ENCODE results near the gene STK17B. TPM values are rescaled to one million over a fixed set of nuclear protein-coding genes. Genes with fewer than 3 reads are reported as not detected.

Gene STK17B
- total RNA-seq, 2 donors from 2014 or later: 7.9 to 16.9 TPM

GRCh38 chr2:196163285-196163684 is 8.1 kb downstream of the STK17B start:
- peaks cover 3 to 4% of the 10 kb centered on the region in 2 donors for H3K36me3 ChIP-seq (replicated peaks in 1 of 2; ENCODE audit: insufficient read depth in 1 of 2, low read depth in 2 of 2)
- DNase-seq (no peak), ATAC-seq (no peak)
- WGBS, 2 donors: 82 to 85% methylated on average over 4 of the region's 4 CpGs
- intact Hi-C loops (cut with DNase I): no loop called here
- no peaks in the 10 kb centered on the region for H3K27me3 ChIP-seq
- H3K4me1 ChIP-seq: no peaks in the 10 kb centered on the region
- H3K4me3 ChIP-seq: no peak overlapping the region
- H3K9me3 ChIP-seq: no peaks in the 10 kb centered on the region
- no peak overlapping the region for H3K27ac ChIP-seq
- TF ChIP-seq CTCF (IDR thresholded peaks at IDR 0.05): no peak
- TF ChIP-seq POLR2A (IDR thresholded peaks at IDR 0.05): no peak

GRCh38 chr2:196162586-196163175 is 8.7 kb downstream of the STK17B start:
- no peak overlapping the region for H3K4me3 ChIP-seq
- no peaks in the 10 kb centered on the region for H3K9me3 ChIP-seq

GRCh38 chr2:196160946-196161345 is 10.4 kb downstream of the STK17B start:
- Histone ChIP-seq H3K9me3 (no peaks in the 10 kb centered on the region), H3K36me3 (replicated peaks in 1 of 2; ENCODE audit: insufficient read depth in 1 of 2, low read depth in 2 of 2) (peaks cover 3 to 4% of the 10 kb centered on the region in 2 donors), H3K27ac (no peak overlapping the region), H3K27me3 (no peaks in the 10 kb centered on the region), H3K4me3 (no peak overlapping the region), H3K4me1 (no peaks in the 10 kb centered on the region)
- TF ChIP-seq CTCF (IDR thresholded peaks at IDR 0.05): no peak
- no peak for TF ChIP-seq POLR2A (IDR thresholded peaks at IDR 0.05)
- ATAC-seq (no peak), DNase-seq (no peak)
- 77 to 80% methylated on average over 4 of the region's 4 CpGs for WGBS, 2 donors
- intact Hi-C loops (cut with DNase I): no loop called here

More at GRCh38 chr2:196162586-196163175, 8.7 kb downstream of the STK17B start:
- DNase-seq (no peak), ATAC-seq (no peak)
- Histone ChIP-seq H3K4me1 (no peaks in the 10 kb centered on the region), H3K36me3 (replicated peaks in 1 of 2; ENCODE audit: insufficient read depth in 1 of 2, low read depth in 2 of 2) (peaks cover 3 to 4% of the 10 kb centered on the region in 2 donors), H3K27me3 (no peaks in the 10 kb centered on the region), H3K27ac (no peak overlapping the region)
- intact Hi-C loops (cut with DNase I): no loop called here
- 87% methylated on average over 6 of the region's 6 CpGs for WGBS, 2 donors
- TF ChIP-seq CTCF (IDR thresholded peaks at IDR 0.05) (no peak), POLR2A (IDR thresholded peaks at IDR 0.05) (no peak)

- DNase-seq: peak in 1 of 4 donors; percentile 67
- Histone ChIP-seq H3K27ac (peak overlapping the region in 1 of 4 donors; percentile 41), H3K27me3 (no peaks in the 10 kb centered on the region), H3K36me3 (replicated peaks in 1 of 2; ENCODE audit: insufficient read depth in 1 of 2, low read depth in 2 of 2) (peaks cover 3 to 5% of the 10 kb centered on the region in 2 donors), H3K9me3 (no peaks in the 10 kb centered on the region), H3K4me3 (no peak overlapping the region), H3K4me1 (no peaks in the 10 kb centered on the region)
- no peak for ATAC-seq
- WGBS, 2 donors: 69 to 82% methylated on average over 3 of the region's 3 CpGs
- intact Hi-C loops (cut with DNase I): no loop called here
- TF ChIP-seq CTCF (IDR thresholded peaks at IDR 0.05): no peak
- TF ChIP-seq POLR2A (IDR thresholded peaks at IDR 0.05): no peak
Observed at GRCh38 chr2:196160101-196160500, 11.3 kb downstream of the STK17B start.
